K562 treated with DMSO at 1 percent for 48 hours (cell line): ENCODE measurements around the gene PTRH2. TPM values are rescaled to one million over a fixed set of nuclear protein-coding genes. Genes with fewer than 3 reads are reported as not detected.

Source experiments
- total RNA-seq: library from RNA; unstranded; fragments of 300-600 nt; gene quantifications from 2 replicates; pipeline ENCODE4 v1.2.3, GENCODE V29; 2022; ENCODE audit warnings: low replicate concordance; ENCODE audit errors: extremely low read depth

Gene PTRH2
- total RNA-seq: not detected in 2 replicates

GRCh38 chr17:59707149-59707970, at the start of gene PTRH2, which contains the start of gene VMP1:
TSS of gene PTRH2 (minus strand) at chr17:59707430. CDS start at chr17:59697978, 9,452 bp downstream.
TSS of gene VMP1 (plus strand) at chr17:59707654. CDS start at chr17:59731447, 23,793 bp downstream.

Other genes with a start within 250 kb of the PTRH2 start
- not detected in 2 replicates for gene DHX40, start 141.8 kb downstream of the PTRH2 start, total RNA-seq
- 639 and 1,225 TPM in 2 replicates for gene CLTC, start 87.5 kb downstream of the PTRH2 start, total RNA-seq
- gene VMP1, start 224 bp upstream of the PTRH2 start, total RNA-seq: not detected in 2 replicates
- not detected in 2 replicates for gene TUBD1, start 185.5 kb upstream of the PTRH2 start, total RNA-seq
- gene RPS6KB1, start 185.7 kb upstream of the PTRH2 start, total RNA-seq: not detected in 2 replicates